Fibroblast of the aortic adventitia (primary cell): ENCODE data around the gene ABI2. TPM values are rescaled to one million over a fixed set of nuclear protein-coding genes. Genes with fewer than 3 reads are reported as not detected.

ENCODE experiments used
- DNase-seq: peaks from one replicate; pipeline ENCODE4 v3.0.0-alpha.2; 2010; ENCODE audit warnings: low read depth
- H3K4me3 ChIP-seq: 2 replicates; pipeline ENCODE4 v1.5.1; 2011; ENCODE audit warnings: low read depth, mild to moderate bottlenecking, control low read depth, low read length, moderate library complexity
- total RNA-seq: library from RNA; depleted of rRNA; stranded (reverse); fragments of >200 nt; gene quantifications from 2 replicates; pipeline ENCODE4 v1.2.3, GENCODE V29; 2012; ENCODE audit warnings: low replicate concordance
- TF ChIP-seq, protein P1 (sequence below): IDR thresholded peaks from 2 replicates; pipeline ENCODE4 v1.5.1; 2011; ENCODE audit warnings: mild to moderate bottlenecking, low read length, control low read depth, inconsistent platforms; ENCODE audit not compliant: insufficient read depth

The ABI2 gene
- total RNA-seq, 1 donor = 36.4 TPM

DNA sequence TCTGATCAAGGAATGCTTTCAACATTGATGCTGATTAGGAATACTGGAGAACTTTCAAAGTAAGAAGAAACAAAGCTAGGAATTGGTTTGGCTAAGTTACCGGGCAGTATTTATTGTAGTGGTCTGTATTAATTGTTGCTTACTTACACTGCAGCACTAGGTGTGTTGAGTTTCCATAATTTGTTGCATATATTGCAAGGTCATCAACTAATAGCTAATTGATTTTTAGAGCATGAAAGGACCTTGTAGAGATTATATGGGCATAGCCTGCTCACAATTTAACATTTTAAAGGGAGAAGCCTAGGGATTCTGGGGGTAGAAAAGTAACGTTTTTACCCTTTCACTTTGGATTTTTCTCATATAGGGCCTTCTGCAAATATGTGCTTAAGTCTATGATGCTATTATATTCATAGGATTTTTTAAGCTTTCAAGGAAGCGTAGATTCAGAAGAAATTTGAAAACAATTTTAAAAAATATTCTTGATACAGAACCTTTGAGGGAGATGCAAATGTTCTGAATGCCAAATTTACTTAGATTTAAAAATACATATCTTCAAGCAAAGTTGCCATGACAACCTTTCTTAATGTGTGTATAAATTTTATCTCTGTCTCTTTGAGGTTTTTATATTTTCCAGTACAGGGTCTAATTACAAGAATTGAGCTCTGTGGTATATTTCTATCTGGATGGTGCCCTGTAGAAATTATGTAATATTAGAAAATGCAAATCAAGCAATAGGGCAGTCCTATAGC, 17.3 kb upstream of the ABI2 start:
- DNase-seq = no peak
- H3K4me3 ChIP-seq = no peak overlapping the region
- TF ChIP-seq, protein P1, sequence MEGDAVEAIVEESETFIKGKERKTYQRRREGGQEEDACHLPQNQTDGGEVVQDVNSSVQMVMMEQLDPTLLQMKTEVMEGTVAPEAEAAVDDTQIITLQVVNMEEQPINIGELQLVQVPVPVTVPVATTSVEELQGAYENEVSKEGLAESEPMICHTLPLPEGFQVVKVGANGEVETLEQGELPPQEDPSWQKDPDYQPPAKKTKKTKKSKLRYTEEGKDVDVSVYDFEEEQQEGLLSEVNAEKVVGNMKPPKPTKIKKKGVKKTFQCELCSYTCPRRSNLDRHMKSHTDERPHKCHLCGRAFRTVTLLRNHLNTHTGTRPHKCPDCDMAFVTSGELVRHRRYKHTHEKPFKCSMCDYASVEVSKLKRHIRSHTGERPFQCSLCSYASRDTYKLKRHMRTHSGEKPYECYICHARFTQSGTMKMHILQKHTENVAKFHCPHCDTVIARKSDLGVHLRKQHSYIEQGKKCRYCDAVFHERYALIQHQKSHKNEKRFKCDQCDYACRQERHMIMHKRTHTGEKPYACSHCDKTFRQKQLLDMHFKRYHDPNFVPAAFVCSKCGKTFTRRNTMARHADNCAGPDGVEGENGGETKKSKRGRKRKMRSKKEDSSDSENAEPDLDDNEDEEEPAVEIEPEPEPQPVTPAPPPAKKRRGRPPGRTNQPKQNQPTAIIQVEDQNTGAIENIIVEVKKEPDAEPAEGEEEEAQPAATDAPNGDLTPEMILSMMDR = no peak

DNA sequence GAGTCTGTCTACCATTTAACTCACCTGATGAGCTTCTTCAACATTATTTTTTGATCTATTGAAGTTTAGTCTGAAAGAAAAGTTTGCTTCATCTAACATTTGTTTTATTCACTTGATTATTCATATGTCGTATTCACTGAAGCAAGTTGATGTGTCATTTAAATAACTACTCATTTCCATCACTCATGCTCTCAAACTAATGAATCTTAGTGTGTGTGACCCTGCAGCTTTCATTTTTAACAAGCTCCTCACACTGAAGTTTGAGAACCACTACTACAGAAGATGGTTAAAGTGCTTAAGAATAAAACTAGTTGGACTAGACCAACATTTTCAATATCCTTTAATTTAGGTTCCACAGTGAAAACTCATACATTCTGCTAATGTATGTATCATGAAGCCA, 1.8 kb upstream of the ABI2 start:
- no peak overlapping the region for H3K4me3 ChIP-seq
- TF ChIP-seq, protein P1 = no peak
- DNase-seq = no peak

DNA sequence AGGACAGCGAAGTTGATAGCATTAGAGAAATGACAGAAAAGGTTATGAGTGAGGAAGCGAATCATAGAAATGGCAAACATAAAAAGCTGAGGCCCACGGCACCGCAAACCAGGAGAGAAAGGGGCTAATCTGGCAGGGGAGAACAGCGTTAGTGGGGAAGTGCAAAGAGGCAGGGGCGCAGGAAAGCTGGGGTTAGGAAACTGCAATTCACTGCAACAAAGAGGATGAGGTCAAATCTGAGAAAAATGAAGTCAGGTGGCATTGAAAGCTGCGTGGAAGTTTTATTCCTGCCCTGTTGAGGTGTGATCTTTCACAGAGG, 653 bp upstream of the ABI2 start:
- peak overlapping the region; percentile 85 for H3K4me3 ChIP-seq
- TF ChIP-seq, protein P1 = no peak
- no peak for DNase-seq

DNA sequence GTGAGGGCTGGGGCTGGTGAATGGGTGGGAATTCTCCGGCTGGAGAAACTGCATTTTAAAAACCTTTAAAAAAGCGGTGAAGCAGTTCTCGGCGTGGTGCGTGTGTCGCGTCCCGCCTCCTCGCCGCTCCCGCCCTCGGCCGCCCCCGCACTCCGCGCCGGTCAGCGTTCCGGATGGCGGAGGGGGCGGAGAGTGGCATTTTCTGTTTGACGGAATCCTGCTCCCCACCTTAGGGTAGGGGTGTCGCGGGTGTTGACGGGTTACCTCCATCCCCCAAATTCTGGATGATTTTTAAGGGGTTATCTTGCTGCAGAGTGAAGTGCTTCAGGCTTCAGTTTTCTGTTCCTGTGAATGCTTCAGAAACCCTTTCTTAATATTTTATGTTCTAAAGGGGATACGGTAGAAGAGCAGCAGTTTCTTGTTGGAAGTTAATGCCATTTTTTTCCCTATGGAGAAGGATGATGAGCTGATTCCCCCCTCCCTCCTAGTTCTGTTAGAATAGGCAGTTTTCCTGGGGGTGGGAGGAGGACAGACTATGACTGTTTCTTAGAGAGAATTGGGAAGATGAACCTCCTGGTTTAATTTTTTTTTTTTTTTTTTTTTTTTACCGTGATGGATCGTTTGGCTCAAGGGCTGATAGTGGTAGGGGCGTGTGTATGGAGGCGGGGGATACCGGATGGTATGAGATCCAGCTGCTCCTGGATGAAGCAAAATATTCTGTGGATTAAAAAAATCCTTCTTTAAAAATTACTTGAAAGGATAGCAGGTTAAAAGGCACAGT, 756 bp downstream of the ABI2 start:
- TF ChIP-seq, protein P1 = no peak
- H3K4me3 ChIP-seq = peak overlapping the region; percentile 85
- DNase-seq = peak; percentile 24

DNA sequence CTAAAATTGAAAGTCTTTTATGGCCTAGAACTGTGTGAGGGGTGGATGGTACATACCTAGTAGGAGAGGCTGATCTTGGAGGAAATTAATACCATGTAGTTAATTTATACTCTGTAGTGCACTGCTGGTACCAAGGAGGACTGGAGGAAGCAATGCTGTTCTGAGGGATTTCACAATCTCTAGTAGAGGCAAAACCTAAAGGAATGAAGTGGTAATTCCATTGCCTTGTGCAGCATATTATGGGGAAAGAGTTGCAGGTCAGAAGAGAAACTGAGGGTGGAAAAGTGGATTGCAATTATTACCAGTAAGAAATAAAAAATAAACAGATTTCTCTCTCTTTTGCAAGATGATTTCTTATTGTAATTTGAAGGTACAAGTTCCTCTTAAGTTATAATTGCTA, 2.2 kb downstream of the ABI2 start:
- TF ChIP-seq, protein P1 = no peak
- peak overlapping the region; percentile 3 for H3K4me3 ChIP-seq
- peak; percentile 66 for DNase-seq

DNA sequence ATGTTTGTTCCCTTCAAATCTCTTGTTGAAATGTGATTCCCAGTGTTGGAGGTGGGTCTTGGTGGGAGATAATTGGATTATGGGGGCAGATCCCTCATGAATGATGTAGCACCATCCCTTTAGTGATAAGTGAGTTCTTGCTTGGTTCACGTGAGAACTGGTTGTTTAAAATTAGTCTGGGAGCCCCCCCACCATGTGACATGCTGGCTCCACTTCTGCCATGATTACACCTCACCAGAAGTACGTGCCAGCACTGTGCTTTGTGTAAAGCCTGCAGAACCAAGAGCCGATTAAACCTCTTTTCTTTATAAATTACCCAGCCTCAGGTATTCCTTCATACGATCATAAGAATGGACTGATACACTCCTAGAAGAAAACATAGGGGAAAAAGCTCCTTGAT, 10.1 kb downstream of the ABI2 start:
- DNase-seq = no peak
- TF ChIP-seq, protein P1 = no peak
- no peak overlapping the region for H3K4me3 ChIP-seq
